NCI-H1105 (cell line): ENCODE data around the gene CD84.
"Not testable (repeated sequence)": the region's sequence is repeated elsewhere in the genome, so short reads cannot be mapped to it uniquely, and the experiment has no call there.

ENCODE experiments used
- DNase-seq: peaks from one replicate; lab custom pipeline; 2025; lab: John Stamatoyannopoulos, UW

CD84 gene

GRCh38 chr1:160610569-160611242, 31.4 kb upstream of the CD84 start:
- no peak for DNase-seq

GRCh38 chr1:160608941-160609340, 29.6 kb upstream of the CD84 start:
- no peak for DNase-seq

GRCh38 chr1:160608514-160608913, 29.2 kb upstream of the CD84 start:
- no peak for DNase-seq

- no peak for DNase-seq
Observed at GRCh38 chr1:160608057-160608456, 28.8 kb upstream of the CD84 start.

GRCh38 chr1:160607672-160608032, 28.4 kb upstream of the CD84 start:
- no peak for DNase-seq

- peak; percentile 36 for DNase-seq
Observed at GRCh38 chr1:160607011-160607671, 27.8 kb upstream of the CD84 start.

GRCh38 chr1:160606611-160607010, 27.3 kb upstream of the CD84 start:
- DNase-seq = no peak

- no peak for DNase-seq
Observed at GRCh38 chr1:160605792-160606479, 26.6 kb upstream of the CD84 start.

GRCh38 chr1:160605205-160605604, 25.9 kb upstream of the CD84 start:
- no peak for DNase-seq

- no peak for DNase-seq
Observed at GRCh38 chr1:160597705-160598104, 18.4 kb upstream of the CD84 start.

- DNase-seq = no peak
Observed at GRCh38 chr1:160597051-160597450, 17.8 kb upstream of the CD84 start.

GRCh38 chr1:160590488-160590887, 11.2 kb upstream of the CD84 start:
- DNase-seq = no peak

GRCh38 chr1:160588468-160588867, 9.2 kb upstream of the CD84 start:
- DNase-seq = no peak

- DNase-seq = no peak
Observed at GRCh38 chr1:160584784-160585183, 5.5 kb upstream of the CD84 start.

- not testable (repeated sequence) for DNase-seq
Observed at GRCh38 chr1:160582976-160583375, 3.7 kb upstream of the CD84 start.

GRCh38 chr1:160581961-160582360, 2.7 kb upstream of the CD84 start:
- DNase-seq = no peak

- no peak for DNase-seq
Observed at GRCh38 chr1:160580221-160580812, 1.0 kb upstream of the CD84 start.

- DNase-seq = no peak
Observed at GRCh38 chr1:160578525-160579191, 638 bp downstream of the CD84 start.

GRCh38 chr1:160578175-160578524, 1.1 kb downstream of the CD84 start:
- DNase-seq = no peak

- no peak for DNase-seq
Observed at GRCh38 chr1:160577671-160578070, 1.6 kb downstream of the CD84 start.

GRCh38 chr1:160576884-160577283, 2.4 kb downstream of the CD84 start:
- no peak for DNase-seq

- no peak for DNase-seq
Observed at GRCh38 chr1:160576390-160576789, 2.9 kb downstream of the CD84 start.
